ENCODE results near the gene HNRNPL. TPM values are rescaled to one million over a fixed set of nuclear protein-coding genes. Genes with fewer than 3 reads are reported as not detected.

The HNRNPL gene
- total RNA-seq, 2 donors from 2014 or later = 179 to 185 TPM

- DNase-seq (peak; percentile 98), ATAC-seq (peak; percentile 60 to 64)
- intact Hi-C loops (cut with DNase I) = loop anchor here (2.0 to 10.0 kb wide), 3 partner anchors 15 to 205 kb away; partner anchors contain the start of gene ACTN4 (in 2 of the 2)
Observed at GRCh38 chr19:38849147-38849859, 483 bp downstream of the HNRNPL start.

GRCh38 chr19:38848299-38849146 lies 1.3 kb downstream of the HNRNPL start:
- DNase-seq (no peak), ATAC-seq (no peak)
- intact Hi-C loops (cut with DNase I) = loop anchor here (2.0 to 10.0 kb wide), 3 partner anchors 14 to 204 kb away; partner anchors contain the start of gene ACTN4 (in 2 of the 2)

- no peak for ATAC-seq
- intact Hi-C loops (cut with DNase I) = loop anchor here (5.0 to 10.0 kb wide), 2 partner anchors 199 to 201 kb away; partner anchors contain the start of gene ACTN4 (in 2 of the 2)
- no peak for DNase-seq
Observed at GRCh38 chr19:38846097-38846496, 3.7 kb downstream of the HNRNPL start.

GRCh38 chr19:38845374-38846024 lies 4.3 kb downstream of the HNRNPL start:
- intact Hi-C loops (cut with DNase I) = loop anchor here (5.0 to 10.0 kb wide), 2 partner anchors 198 to 201 kb away; partner anchors contain the start of gene ACTN4 (in 2 of the 2)
- DNase-seq = no peak
- ATAC-seq = no peak

GRCh38 chr19:38844093-38844686 lies 5.6 kb downstream of the HNRNPL start:
- ATAC-seq (no peak), DNase-seq (no peak)
- intact Hi-C loops (cut with DNase I) = loop anchor here in 1 of 2 donors (10.0 kb wide), 1 partner anchor 199 kb away; the partner anchor contains the start of gene ACTN4

- intact Hi-C loops (cut with DNase I) = loop anchor here in 1 of 2 donors (10.0 kb wide), 1 partner anchor 198 kb away; the partner anchor contains the start of gene ACTN4
- DNase-seq (no peak), ATAC-seq (no peak)
Observed at GRCh38 chr19:38843175-38843758, 6.5 kb downstream of the HNRNPL start.

- ATAC-seq (peak; percentile 3 to 28), DNase-seq (no peak)
- intact Hi-C loops (cut with DNase I) = loop anchor here in 1 of 2 donors (10.0 kb wide), 1 partner anchor 198 kb away; the partner anchor contains the start of gene ACTN4
Observed at GRCh38 chr19:38842439-38843174, 7.2 kb downstream of the HNRNPL start.

- DNase-seq (no peak), ATAC-seq (no peak)
- intact Hi-C loops (cut with DNase I) = loop anchor here in 1 of 2 donors (10.0 kb wide), 1 partner anchor 197 kb away; the partner anchor contains the start of gene ACTN4
Observed at GRCh38 chr19:38841787-38842438, 7.9 kb downstream of the HNRNPL start.

GRCh38 chr19:38841180-38841766 lies 8.5 kb downstream of the HNRNPL start:
- DNase-seq = no peak
- ATAC-seq = no peak
- intact Hi-C loops (cut with DNase I) = loop anchor here in 1 of 2 donors (10.0 kb wide), 1 partner anchor 196 kb away; the partner anchor contains the start of gene ACTN4

- intact Hi-C loops (cut with DNase I) = loop anchor here in 1 of 2 donors (10.0 kb wide), 1 partner anchor 196 kb away; the partner anchor contains the start of gene ACTN4
- no peak for ATAC-seq
- no peak for DNase-seq
Observed at GRCh38 chr19:38840583-38840968, 9.2 kb downstream of the HNRNPL start.

GRCh38 chr19:38839816-38840582 lies 9.8 kb downstream of the HNRNPL start:
- DNase-seq = no peak
- intact Hi-C loops (cut with DNase I) = loop anchor here in 1 of 2 donors (10.0 kb wide), 1 partner anchor 195 kb away; the partner anchor contains the start of gene ACTN4
- no peak for ATAC-seq

- ATAC-seq = no peak
- intact Hi-C loops (cut with DNase I) = no loop called here
- DNase-seq = no peak
Observed at GRCh38 chr19:38838986-38839761, 10.6 kb downstream of the HNRNPL start.

- intact Hi-C loops (cut with DNase I) = no loop called here
- no peak for DNase-seq
- ATAC-seq = no peak
Observed at GRCh38 chr19:38838208-38838985, 11.4 kb downstream of the HNRNPL start.

GRCh38 chr19:38837656-38838121 lies 12.1 kb downstream of the HNRNPL start:
- ATAC-seq = no peak
- DNase-seq = no peak
- intact Hi-C loops (cut with DNase I) = no loop called here

Data from left cardiac atrium (tissue), 4 donors.